Muscle of arm (tissue), 12 donors: ENCODE measurements around the gene PAMR1. TPM values are rescaled to one million over a fixed set of nuclear protein-coding genes. Genes with fewer than 3 reads are reported as not detected.

Source experiments
- DNase-seq: peaks from one replicate; pipeline ENCODE4 v3.0.0-alpha.2; 2013
- polyA plus RNA-seq, 12 donors: library from polyadenylated mRNA; unstranded; fragments of 120-200 nt; gene quantifications; one replicate each; pipeline ENCODE4 v1.2.1, GENCODE V29; 2013; ENCODE audit not compliant: insufficient read length in 12 of 12

PAMR1 gene
- polyA plus RNA-seq, 12 donors, result 10.6 to 35.4 (median 14.7) TPM; not detected in 1

DNA sequence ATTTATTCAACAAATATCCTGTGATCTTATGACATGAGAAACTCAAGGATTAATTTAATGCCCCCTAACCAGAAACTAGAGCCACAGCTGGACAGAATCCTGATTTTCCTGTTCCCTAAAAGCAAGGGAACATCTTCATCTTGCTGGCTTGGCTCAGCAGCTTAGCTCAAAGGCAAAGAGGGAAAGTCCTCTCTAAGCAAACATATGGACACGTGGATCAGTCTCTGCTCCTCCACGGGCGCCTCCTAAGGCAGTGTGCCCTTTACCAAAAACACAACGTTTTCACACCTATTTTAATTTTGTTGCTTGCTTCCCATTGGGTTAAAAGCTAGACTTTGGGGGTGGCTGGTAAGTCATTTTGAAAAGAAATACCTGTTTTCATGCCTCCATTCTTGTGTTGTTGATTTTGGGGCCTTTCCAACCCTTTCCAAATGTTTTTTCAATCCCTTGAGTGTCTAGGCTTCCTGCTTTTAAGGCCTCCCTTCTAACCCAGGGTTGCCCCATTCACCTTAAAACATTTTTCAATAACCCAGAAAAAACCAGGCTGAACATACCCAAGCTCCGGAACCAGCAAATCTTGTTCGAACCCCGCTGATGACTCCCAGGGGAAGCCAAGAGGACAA lies 121.5 kb downstream of the PAMR1 start:
- no peak for DNase-seq

DNA sequence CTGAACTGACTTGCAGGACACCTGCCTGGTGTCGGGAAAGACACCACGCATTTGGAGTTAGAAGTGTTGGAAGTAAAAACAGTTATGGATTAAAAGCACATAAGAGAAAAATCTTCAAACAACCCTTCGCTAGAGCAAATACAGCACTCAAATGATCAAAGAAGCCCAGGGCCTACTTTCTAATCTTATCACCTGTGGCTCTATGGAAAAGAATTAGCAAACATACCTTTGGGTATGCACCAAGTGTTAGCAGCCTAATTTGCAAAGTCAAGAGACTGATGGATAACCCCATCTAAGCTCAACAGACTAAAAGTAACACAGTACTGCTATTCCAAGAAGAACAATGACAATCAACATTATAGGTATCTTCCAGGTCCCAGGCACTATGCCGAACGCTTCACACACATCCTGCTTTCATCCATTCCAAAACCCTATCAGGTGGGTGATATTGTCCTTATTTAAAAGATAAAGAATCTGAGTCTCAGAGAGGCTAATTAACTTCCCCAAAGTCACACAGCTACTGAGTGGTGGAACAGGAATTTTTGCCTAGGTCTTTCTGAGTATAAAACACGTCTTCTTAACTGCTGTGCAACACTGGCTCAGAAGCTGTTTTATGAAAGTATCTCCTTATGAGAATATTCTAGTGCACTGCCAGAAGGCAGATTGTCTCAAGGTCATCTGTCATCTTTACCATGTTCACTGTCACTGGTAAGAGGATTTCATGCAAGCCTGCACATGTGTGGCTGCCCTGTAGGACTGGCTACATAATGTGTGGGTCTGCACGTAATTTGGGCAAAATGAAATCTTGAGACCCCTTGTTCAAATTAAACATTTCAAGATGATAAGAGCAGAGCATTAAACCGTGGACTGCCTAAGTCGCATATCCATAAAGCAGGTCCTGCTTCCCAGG lies 122.4 kb downstream of the PAMR1 start:
- no peak for DNase-seq

DNA sequence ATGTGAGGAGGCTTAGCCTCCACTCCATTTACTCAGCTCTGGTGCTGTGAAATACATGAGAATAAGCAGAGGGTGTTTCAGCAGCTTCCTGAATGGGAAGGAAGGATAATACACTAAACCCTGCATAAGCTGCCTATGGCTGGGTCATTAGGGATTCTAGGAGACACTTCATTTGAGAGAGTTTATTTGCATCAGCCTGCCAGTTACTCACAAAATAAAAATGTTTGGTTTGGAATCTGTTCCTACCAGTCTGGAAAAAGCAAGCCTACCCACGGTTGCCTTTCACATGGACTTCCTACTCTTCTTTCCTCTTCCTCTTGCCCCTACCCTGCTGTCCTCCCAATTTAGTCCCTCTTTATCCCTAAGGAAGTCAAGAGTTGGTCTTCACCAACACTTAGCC lies 126.5 kb downstream of the PAMR1 start:
- no peak for DNase-seq

DNA sequence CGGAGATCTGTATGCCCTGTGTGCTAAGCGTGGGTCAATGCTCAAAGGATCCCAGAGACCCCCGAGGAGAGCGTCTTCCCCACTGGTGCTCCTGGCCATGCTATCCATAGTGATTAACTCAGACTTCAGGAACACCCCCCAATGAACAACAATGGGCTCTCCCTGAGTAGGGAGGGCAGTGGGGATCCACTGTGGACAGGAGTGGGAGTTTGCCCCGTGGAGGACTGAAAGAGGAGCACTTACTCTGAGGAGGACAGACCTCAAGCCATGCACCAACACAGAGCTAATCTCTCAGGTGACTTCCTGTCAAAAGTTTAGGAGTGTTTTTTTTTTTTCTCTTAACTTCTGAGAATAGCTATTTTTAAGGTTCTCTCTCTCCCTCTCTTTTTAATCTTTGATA lies 130.5 kb downstream of the PAMR1 start:
- no peak for DNase-seq

DNA sequence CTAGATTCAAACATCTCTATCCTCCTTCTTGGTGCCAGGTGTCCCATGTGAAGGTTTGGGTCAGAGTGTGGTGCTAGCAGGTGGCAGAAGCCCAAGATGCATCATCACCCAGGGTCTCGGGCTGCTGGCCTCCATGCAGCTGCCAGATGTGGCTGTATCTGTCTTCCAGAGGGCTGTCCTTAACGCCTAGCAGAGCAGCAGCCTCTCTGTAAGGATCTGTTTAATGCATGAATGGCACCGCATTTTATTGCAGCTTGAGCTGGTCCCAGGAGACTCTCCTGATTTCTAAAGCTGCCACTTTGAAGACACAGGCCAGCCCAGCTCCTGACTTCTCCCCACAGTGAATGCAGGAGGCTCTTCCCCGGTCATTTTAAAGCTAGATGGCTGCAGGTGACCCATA lies 132.3 kb downstream of the PAMR1 start:
- no peak for DNase-seq

DNA sequence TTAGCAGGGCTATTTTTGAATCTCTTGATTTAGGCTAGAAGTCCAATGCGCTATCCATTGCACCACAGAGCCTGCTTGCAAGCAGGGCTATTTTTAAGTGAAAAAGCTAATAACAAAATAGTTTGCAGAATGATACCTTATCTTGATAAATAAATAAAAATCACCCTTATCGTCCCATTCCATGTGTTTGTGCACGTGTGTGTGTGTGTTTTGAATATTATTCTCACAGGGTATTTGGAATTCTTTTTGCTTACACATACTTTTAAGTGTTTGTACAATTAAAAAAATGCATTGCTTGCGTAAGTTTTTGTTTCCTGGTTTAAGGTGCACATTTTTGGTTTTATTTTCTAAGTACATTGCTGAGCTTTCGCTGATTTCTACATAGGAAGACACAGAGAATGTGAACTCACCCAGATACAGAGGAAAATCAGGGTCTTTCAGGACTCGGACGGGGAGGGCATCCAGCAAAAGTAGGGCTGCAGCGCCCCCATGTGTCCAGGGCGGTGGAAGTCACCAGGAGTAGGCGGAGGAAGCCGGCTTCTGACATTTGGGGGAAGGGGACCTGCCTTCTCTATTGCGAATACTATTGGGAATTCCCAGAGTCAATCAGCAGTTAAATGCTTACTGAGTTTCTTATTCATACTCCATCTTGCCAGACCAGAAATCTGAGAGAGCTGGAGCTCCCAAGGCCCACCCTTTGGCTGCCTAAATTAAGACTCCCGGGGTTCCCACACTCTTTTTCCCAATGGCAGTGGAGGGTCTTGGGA lies 133.3 kb downstream of the PAMR1 start:
- DNase-seq, result peak; percentile 88

DNA sequence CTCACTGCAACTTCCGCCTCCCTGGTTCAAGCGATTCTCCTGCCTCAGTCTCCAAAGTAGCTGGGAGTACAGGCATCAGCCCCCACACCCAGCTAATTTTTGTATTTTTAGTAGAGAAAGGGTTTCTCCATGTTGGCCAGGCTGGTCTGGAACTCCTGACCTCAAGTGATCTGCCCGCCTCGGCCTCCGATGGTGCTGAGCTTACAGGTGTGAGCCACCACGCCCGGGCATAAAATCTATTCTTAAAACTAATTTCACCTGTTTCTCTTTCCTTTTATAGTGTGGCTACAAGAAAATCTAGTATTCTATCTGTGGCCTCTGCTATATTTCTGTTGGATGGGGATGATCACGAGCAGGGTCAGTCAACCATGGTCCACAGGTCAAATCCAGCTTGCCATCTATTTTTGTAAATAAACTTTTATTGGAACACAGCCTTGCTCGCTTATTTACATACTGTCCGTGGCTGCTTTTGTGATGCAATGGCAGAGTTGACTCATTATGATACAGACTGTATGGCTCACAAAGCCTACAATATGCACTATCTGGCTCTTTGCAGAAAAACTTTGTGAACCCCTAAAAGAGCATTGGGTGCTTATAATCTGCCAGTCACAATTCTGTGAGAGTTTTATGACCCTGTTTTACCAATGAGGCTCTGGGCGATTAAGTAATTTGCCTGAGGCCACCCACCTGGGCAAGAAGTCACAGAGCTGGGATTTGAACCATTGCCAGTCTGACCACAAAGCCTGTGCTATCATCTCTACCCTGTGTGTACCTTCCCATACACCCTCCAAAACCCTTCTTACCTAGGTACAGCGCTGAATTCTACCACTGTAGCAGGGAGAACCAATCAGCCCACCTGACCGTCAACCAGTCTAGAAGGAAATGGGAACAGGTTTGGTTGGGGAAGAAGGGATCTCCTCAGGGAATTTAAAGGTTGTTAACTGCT lies 134.4 kb downstream of the PAMR1 start:
- no peak for DNase-seq

DNA sequence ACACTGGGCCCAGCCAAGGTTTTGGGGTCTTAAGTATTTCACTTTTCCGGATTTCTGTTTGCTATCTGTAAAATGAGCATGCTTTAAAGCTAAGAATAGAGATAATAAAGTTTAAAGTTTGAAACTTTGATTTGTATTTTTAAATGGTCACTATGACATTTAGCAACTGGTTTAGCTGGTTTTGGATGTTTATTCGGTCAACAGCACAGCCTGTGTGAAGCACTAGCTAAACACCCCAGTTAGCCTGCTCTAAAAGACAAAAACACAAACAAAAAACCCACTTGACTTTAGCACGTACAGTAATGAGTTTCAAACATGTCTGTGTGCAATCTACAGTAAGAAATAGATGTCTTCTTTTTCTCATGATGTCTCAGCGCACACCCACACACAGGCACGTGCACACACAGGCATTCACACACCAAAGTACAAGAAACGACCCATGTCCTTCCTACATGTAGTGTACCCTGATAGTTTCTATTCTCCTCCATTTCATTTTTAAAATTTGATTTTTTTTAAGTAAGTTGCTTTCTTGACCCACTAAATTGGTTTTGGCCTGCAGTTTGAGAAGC lies 135.4 kb downstream of the PAMR1 start:
- DNase-seq, result no peak

DNA sequence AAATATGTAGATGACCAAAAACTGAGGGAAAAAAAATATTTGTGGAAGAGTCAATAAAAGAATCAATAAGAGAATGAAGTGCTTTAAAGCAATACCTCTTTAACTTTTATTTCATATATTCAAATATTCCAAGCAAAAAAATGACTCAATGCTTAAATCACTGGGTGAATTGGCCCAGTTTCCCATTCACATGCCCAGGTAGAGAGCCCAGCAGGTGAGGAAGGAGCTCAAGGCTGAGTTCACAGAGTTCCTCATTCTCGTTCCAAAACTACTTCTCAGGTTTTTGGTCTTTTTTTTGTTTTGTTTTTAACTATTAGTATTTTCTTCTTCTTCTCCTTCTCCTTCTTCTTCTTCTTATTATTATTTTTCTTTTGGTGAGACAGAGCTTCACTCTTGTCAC lies 136.3 kb downstream of the PAMR1 start:
- DNase-seq, result no peak

DNA sequence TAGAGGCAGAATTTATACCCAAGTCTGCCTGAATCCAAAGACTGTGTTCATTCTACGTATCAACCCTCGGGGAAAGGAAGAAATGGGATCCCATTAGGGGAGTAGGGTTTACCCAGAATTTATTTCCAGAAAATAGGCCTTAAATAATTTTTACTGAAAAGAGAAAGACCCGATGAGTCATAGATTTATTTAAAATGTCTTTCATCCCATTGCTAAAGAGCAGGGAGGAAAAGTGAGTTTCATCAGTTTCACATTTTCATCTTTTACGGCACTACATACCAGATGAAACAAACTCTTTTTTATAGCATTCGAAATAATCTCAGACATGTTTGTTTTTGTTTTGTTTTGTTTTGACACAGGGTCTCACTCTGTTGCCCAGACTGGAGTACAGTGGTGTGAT lies 137.4 kb downstream of the PAMR1 start:
- DNase-seq, result no peak

DNA sequence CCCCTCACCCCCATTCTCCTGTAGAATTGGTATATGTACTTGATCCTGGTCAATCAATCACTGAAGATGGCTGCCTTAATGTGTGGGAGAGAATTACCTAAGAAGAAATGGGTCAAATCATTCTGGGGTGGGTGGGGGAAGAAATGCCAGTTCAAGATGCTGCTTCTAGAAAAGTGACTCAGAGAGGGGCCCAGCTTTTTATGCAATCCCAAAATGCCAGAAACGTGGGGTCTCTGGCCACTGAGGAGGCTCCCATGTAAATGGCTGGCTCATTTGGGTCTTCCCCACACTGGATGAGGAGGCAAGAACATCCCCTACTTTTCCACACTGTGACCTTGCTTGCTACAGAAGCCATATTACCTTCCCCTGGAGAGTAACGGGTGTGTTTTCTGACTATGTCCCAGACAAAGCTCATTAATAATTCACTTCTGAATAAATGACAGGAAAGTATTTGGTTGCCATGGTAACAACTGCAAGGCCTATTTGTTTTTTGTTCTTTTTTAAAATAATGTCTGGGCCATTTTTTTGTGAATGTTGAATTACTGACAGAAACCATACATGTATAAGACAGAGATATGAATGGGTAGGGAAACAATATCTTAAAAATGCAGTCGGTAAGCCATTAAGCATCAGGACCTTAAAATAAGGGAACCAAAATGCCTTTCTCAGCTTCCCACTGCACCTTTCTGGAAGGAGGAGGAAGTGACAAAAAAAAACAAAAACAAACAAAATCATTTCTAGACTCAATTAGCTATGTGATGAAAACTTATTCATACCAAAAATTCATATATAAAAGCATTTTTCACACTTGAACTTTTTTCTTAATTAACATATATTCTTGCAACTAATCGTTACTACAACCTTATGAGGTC lies 138.1 kb downstream of the PAMR1 start:
- no peak for DNase-seq

DNA sequence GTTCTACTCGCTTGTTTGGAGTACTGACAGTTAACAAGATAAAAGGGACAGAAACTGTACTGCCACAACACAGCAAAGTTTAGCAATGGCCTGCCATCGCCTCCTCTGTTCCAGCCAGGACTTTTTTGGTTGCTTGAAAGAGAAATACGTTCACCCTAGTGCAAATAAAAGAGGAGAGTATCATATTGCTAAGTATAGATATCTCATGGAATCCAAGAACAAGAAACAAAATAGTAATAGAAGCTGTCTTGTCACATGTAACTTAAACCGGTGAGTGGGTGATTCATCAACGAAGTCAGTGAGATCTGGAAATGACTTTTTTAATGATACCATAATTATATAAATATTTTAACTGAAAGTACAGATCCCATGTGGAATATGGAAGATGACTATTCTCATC lies 141.5 kb downstream of the PAMR1 start:
- DNase-seq, result no peak

Other genes starting within 250 kb of the PAMR1 start
- gene SLC1A2, start 106.1 kb downstream of the PAMR1 start, polyA plus RNA-seq, result 1 to 10 TPM in 4 of 12 donors, under 1 TPM in 6, not detected in 2; 0.49 to 2.1 (median 0.82) TPM
- 10 to 100 TPM in 3 of 12 donors, 1 to 10 TPM in 8, not detected in 1; 4.1 to 11.2 (median 7.1) TPM for gene FJX1, start 92.8 kb upstream of the PAMR1 start, polyA plus RNA-seq
- gene TRIM44, start 137.2 kb upstream of the PAMR1 start, polyA plus RNA-seq, result 10 to 100 TPM; 38.8 to 53.2 (median 49.3) TPM